C4-2B (cell line): Measurements from ENCODE around the gene TGFBR2.

Experiments used
- CTCF ChIP-seq: fragments of 450-650 bp; conservative IDR thresholded peaks from 2 replicates; pipeline ENCODE4 v1.5.1; 2017; ENCODE audit warnings: mild to moderate bottlenecking
- ZFX ChIP-seq: fragments of 450-650 bp; IDR thresholded peaks from 2 replicates; pipeline ENCODE4 v1.6.1; 2017

- no peak for TF ChIP-seq CTCF
- TF ChIP-seq ZFX: no peak
Measured at GRCh38 chr3:30665539-30665938, 59.1 kb downstream of the TGFBR2 start.
